GM12892 (cell line): ENCODE data around the gene MTUS2.

ENCODE experiments used
- POLR2A ChIP-seq: IDR thresholded peaks from 2 replicates; pipeline ENCODE4 v1.6.1; 2011; ENCODE audit warnings: low read depth, low read length, control low read depth
- POLR2AphosphoS5 ChIP-seq: IDR thresholded peaks from 2 replicates; pipeline ENCODE4 v1.6.1; 2011; ENCODE audit warnings: low read depth, low read length, control low read depth

GRCh38 chr13:28830580-28830979 lies 10.4 kb downstream of the MTUS2 start:
- TF ChIP-seq POLR2AphosphoS5 (no peak), POLR2A (no peak)
